GM12878 (cell line): ENCODE measurements around the gene SMARCD2. TPM values are rescaled to one million over a fixed set of nuclear protein-coding genes. Genes with fewer than 3 reads are reported as not detected.

Source experiments
- BMI1 ChIP-seq: fragments of 450-650 bp; IDR thresholded peaks from 2 replicates; pipeline ENCODE4 v1.6.1; 2016; ENCODE audit warnings: mild to moderate bottlenecking, moderate library complexity, borderline replicate concordance
- HDGF ChIP-seq: fragments of 450-650 bp; IDR thresholded peaks from 2 replicates; pipeline ENCODE4 v1.6.1; 2016; ENCODE audit warnings: antibody characterized with exemption
- NKRF ChIP-seq: fragments of 450-650 bp; conservative IDR thresholded peaks from 2 replicates; pipeline ENCODE4 v1.6.1; 2017; ENCODE audit warnings: mild to moderate bottlenecking, moderate library complexity
- SMAD1 ChIP-seq: fragments of 450-650 bp; IDR thresholded peaks from 2 replicates; pipeline ENCODE4 v1.6.1; 2018; ENCODE audit warnings: mild to moderate bottlenecking, low read depth; ENCODE audit not compliant: partially characterized antibody
- SP1 ChIP-seq: IDR thresholded peaks from one replicate; pipeline ENCODE4 v1.6.1; 2011; ENCODE audit warnings: low read depth, low read length
- SREBF2 ChIP-seq: IDR thresholded peaks from 2 replicates; pipeline ENCODE4 v1.6.1; 2012; ENCODE audit warnings: mild to moderate bottlenecking, low read length
- WRNIP1 ChIP-seq: IDR thresholded peaks from 2 replicates; pipeline ENCODE4 v1.6.1; 2011; ENCODE audit warnings: low read depth, low read length, improper control_type of control experiment, borderline replicate concordance
- polyA plus RNA-seq, 11 experiments: library from polyadenylated mRNA; depleted of rRNA in 4 of 11; unstranded in 6 of 11; stranded (reverse) in 5 of 11; fragments of >200 nt; fragmentation: Nextera tagmentation in 4 of 11; fragmentation: Illumina TruSeq in 1 of 11; extraction: Ambion mirVana in 4 of 11; extraction: Trizol in 1 of 11; gene quantifications; 1 replicate in 1 of 11; 2 replicates in 10 of 11; pipeline versions ENCODE4 v1.2.1 to v1.2.3, GENCODE V29; 2011 to 2016; ENCODE audit warnings: inconsistent platforms in 2 of 11, missing spikeins in 2 of 11, low read depth in 1 of 11
- total RNA-seq, 4 experiments: library from RNA; depleted of rRNA in 3 of 4; stranded (reverse); fragments of >200 nt in 3 of 4; fragmentation: Illumina TruSeq in 1 of 4; extraction: Trizol in 1 of 4; gene quantifications; 2 replicates each; pipeline versions ENCODE4 v1.2.1 to v1.2.3, GENCODE V29; 2013 to 2021
- TF ChIP-seq, protein P1 (sequence below): IDR thresholded peaks from 2 replicates; pipeline ENCODE4 v1.6.1; 2012; ENCODE audit warnings: mild to moderate bottlenecking, low read depth, low read length

SMARCD2 gene
- total and polyA plus RNA-seq, 10 of the 15 experiments (the other 5 are each of a cell fraction or from before 2014, with no cell fraction given), result 2.4 to 111 (median 63.6) TPM

- TF ChIP-seq NKRF, result no peak
- TF ChIP-seq BMI1, result no peak
- TF ChIP-seq SP1, result no peak
- no peak for TF ChIP-seq SREBF2
- 0 out of 2 replicates have a peak, but pooled peaks have one; percentile 42 for TF ChIP-seq HDGF
- TF ChIP-seq WRNIP1, result no peak
- no peak for TF ChIP-seq SMAD1
- TF ChIP-seq, protein P1, sequence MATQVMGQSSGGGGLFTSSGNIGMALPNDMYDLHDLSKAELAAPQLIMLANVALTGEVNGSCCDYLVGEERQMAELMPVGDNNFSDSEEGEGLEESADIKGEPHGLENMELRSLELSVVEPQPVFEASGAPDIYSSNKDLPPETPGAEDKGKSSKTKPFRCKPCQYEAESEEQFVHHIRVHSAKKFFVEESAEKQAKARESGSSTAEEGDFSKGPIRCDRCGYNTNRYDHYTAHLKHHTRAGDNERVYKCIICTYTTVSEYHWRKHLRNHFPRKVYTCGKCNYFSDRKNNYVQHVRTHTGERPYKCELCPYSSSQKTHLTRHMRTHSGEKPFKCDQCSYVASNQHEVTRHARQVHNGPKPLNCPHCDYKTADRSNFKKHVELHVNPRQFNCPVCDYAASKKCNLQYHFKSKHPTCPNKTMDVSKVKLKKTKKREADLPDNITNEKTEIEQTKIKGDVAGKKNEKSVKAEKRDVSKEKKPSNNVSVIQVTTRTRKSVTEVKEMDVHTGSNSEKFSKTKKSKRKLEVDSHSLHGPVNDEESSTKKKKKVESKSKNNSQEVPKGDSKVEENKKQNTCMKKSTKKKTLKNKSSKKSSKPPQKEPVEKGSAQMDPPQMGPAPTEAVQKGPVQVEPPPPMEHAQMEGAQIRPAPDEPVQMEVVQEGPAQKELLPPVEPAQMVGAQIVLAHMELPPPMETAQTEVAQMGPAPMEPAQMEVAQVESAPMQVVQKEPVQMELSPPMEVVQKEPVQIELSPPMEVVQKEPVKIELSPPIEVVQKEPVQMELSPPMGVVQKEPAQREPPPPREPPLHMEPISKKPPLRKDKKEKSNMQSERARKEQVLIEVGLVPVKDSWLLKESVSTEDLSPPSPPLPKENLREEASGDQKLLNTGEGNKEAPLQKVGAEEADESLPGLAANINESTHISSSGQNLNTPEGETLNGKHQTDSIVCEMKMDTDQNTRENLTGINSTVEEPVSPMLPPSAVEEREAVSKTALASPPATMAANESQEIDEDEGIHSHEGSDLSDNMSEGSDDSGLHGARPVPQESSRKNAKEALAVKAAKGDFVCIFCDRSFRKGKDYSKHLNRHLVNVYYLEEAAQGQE, result no peak
Observed at GRCh38 chr17:63834431-63835166, 7.9 kb downstream of the SMARCD2 start (continued).
